ENCODE measurements around the gene DISC1.

The DISC1 gene

GRCh38 chr1:232049335-232049734 lies 422.7 kb downstream of the DISC1 start:
- no peak overlapping the region for H3K4me3 ChIP-seq (ENCODE audit: insufficient read depth, low read length, poor library complexity, severe bottlenecking)
- TF ChIP-seq CTCF (IDR thresholded peaks at IDR 0.05; ENCODE audit: insufficient read depth, low read length, poor library complexity, severe bottlenecking) (no peak), EZH2phosphoT487 (conservative IDR thresholded peaks at IDR 0.05; ENCODE audit: low read length) (no peak)

DNA sequence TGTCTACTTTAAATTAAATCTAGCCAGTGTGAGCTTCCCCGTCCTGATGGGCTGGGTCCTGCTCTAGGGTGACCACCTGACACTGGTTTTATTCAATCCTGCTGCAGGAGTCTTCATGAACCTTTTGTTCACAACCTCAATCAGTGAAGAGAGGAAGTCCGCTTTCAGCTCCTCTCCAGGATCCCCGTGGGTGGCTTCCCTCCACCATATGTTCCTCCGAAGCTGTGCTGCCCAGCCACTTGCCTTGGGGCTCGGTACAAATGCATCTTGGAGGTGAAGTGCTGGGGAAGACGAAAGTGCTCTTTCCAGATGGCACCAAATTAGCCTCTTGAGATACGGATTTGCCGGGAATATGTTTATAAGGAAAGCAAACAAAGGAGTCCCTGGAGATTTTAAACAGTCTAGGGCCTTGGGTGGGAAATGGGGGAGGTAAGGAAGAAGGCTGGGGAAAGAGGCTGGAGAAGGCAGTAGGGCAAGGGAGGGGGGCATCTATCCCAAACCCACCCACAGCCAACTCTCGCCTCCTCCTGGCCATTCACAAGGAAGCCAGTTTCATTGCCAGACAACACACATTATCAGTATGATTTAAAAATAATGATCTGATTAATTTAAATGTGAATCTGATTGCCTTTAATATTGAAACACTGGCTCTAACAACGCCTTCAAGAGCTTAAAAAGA lies 430.8 kb downstream of the DISC1 start:
- no peak overlapping the region for H3K4me2 ChIP-seq (ENCODE audit: low read depth, low read length, poor library complexity, severe bottlenecking)
- no peak overlapping the region for H3K9ac ChIP-seq (ENCODE audit: low read length)
- no peak overlapping the region for H2AFZ ChIP-seq (ENCODE audit: low read depth, low read length, severe bottlenecking)
- no peaks in the 10 kb centered on the region for H3K9me2 ChIP-seq (replicated peaks; ENCODE audit: insufficient read depth, low read length)
- no peaks in the 10 kb centered on the region for H3K36me3 ChIP-seq (ENCODE audit: low read length)
- no peak for TF ChIP-seq CTCF (IDR thresholded peaks at IDR 0.05; ENCODE audit: insufficient read depth, low read length, poor library complexity, severe bottlenecking)
- TF ChIP-seq EZH2phosphoT487 (conservative IDR thresholded peaks at IDR 0.05; ENCODE audit: low read length): no peak
- no peaks in the 10 kb centered on the region for H3F3A ChIP-seq (ENCODE audit: insufficient read depth)
- H4K20me1 ChIP-seq (ENCODE audit: low read depth, low read length): no peaks in the 10 kb centered on the region
- H3K27ac ChIP-seq (ENCODE audit: low read depth, low read length): no peak overlapping the region
- no peaks in the 10 kb centered on the region for H3K27me3 ChIP-seq (ENCODE audit: low read length)
- H3K9me3 ChIP-seq (ENCODE audit: insufficient read depth, low read length): no peaks in the 10 kb centered on the region
- H3K79me2 ChIP-seq (ENCODE audit: insufficient read depth, low read length): no peaks in the 10 kb centered on the region
- no peak overlapping the region for H3K4me3 ChIP-seq (ENCODE audit: insufficient read depth, low read length, poor library complexity, severe bottlenecking)

More at GRCh38 chr1:232049335-232049734, 422.7 kb downstream of the DISC1 start:
- Histone ChIP-seq H3K27me3 (ENCODE audit: low read length) (no peaks in the 10 kb centered on the region), H3K79me2 (ENCODE audit: insufficient read depth, low read length) (no peaks in the 10 kb centered on the region), H3K9ac (ENCODE audit: low read length) (no peak overlapping the region), H3K27ac (ENCODE audit: low read depth, low read length) (no peak overlapping the region), H3F3A (ENCODE audit: insufficient read depth) (no peaks in the 10 kb centered on the region), H3K36me3 (ENCODE audit: low read length) (no peaks in the 10 kb centered on the region), H3K4me2 (ENCODE audit: low read depth, low read length, poor library complexity, severe bottlenecking) (no peak overlapping the region), H2AFZ (ENCODE audit: low read depth, low read length, severe bottlenecking) (no peak overlapping the region), H3K9me2 (replicated peaks; ENCODE audit: insufficient read depth, low read length) (no peaks in the 10 kb centered on the region), H3K9me3 (ENCODE audit: insufficient read depth, low read length) (no peaks in the 10 kb centered on the region), H4K20me1 (ENCODE audit: low read depth, low read length) (no peaks in the 10 kb centered on the region)

- H3K4me3 ChIP-seq (ENCODE audit: insufficient read depth, low read length, poor library complexity, severe bottlenecking): no peak overlapping the region
- H4K20me1 ChIP-seq (ENCODE audit: low read depth, low read length): no peaks in the 10 kb centered on the region
- no peak overlapping the region for H3K9ac ChIP-seq (ENCODE audit: low read length)
- H3K9me2 ChIP-seq (replicated peaks; ENCODE audit: insufficient read depth, low read length): no peaks in the 10 kb centered on the region
- H3K27ac ChIP-seq (ENCODE audit: low read depth, low read length): no peak overlapping the region
- no peaks in the 10 kb centered on the region for H3K79me2 ChIP-seq (ENCODE audit: insufficient read depth, low read length)
- no peak overlapping the region for H2AFZ ChIP-seq (ENCODE audit: low read depth, low read length, severe bottlenecking)
- TF ChIP-seq CTCF (IDR thresholded peaks at IDR 0.05; ENCODE audit: insufficient read depth, low read length, poor library complexity, severe bottlenecking): no peak
- no peak for TF ChIP-seq EZH2phosphoT487 (conservative IDR thresholded peaks at IDR 0.05; ENCODE audit: low read length)
- H3K36me3 ChIP-seq (ENCODE audit: low read length): no peaks in the 10 kb centered on the region
- H3F3A ChIP-seq (ENCODE audit: insufficient read depth): no peaks in the 10 kb centered on the region
- no peak overlapping the region for H3K4me2 ChIP-seq (ENCODE audit: low read depth, low read length, poor library complexity, severe bottlenecking)
- no peaks in the 10 kb centered on the region for H3K9me3 ChIP-seq (ENCODE audit: insufficient read depth, low read length)
- no peaks in the 10 kb centered on the region for H3K27me3 ChIP-seq (ENCODE audit: low read length)
Measured at GRCh38 chr1:232057896-232058274, 431.3 kb downstream of the DISC1 start.
